IPS-18c (cell line): ENCODE results near the gene ACCS.

ENCODE experiments used
- H3K4me3 ChIP-seq: 2 replicates; pipeline ENCODE4 v1.7.0; 2013; ENCODE audit warnings: low read depth, mild to moderate bottlenecking, low read length, moderate library complexity; ENCODE audit not compliant: insufficient read depth
- H3K9me3 ChIP-seq: one replicate; pipeline ENCODE4 v1.6.1; 2013; ENCODE audit warnings: mild to moderate bottlenecking, low read length, moderate library complexity; ENCODE audit not compliant: control insufficient read depth, insufficient read depth

ACCS gene

DNA sequence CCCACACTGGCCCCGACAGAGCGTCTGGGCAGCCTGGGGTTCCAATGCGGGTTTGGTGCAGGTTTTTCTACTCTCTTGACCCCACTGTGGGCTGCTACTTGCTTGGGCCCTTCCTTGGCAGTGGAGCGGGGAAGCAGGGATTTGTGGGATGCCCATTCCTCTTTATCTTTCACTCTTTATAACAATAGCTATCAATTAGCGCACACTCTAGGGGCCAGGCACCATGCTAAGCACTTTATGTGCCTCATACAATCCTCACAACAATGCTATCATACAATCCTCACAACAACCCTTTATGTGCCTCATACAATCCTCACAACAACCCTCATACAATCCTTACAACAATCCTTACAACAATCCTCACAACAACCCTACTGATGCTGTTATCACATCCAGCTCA, 12.7 kb downstream of the ACCS start:
- H3K9me3 ChIP-seq, result no peaks in the 10 kb centered on the region
- H3K4me3 ChIP-seq, result no peak overlapping the region

GRCh38 chr11:44079376-44079775, 13.3 kb downstream of the ACCS start:
- H3K9me3 ChIP-seq, result no peaks in the 10 kb centered on the region
- H3K4me3 ChIP-seq, result no peak overlapping the region

DNA sequence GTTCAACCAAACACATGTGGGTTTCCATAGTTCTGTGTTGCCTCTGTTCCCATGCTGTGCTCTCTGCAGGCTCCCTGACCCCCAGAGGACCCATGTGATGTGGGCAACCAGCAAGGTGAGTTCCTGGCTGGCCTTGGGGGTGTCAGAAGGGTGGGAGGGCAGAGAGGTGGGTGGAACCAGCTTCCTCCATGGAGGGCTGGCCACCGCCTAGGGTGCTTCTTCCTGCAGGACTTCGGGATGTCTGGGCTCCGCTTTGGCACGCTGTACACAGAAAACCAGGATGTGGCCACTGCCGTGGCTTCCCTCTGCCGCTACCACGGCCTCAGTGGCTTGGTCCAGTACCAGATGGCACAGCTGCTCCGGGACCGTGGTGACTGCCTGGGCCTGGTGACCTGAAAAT, 14.9 kb downstream of the ACCS start:
- Histone ChIP-seq H3K9me3 (no peaks in the 10 kb centered on the region), H3K4me3 (no peak overlapping the region)

DNA sequence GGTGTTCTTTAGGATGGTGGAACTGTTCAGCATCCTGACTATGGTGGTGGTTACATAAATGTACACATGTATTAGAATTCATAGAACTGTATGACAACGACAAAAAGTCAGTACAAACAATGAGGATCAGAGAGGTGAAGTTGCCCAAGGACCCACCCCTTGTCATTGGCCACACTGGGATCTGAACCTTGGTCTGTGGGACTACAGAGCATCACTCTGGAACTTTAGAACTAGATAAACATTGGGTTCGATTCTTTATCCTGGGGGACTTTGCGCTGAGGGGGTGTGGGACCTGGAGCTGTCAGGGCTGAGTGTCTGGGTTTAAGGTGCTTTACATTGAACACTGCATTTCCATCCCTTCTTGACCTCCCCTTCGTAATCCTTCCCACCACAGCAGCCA, 16.6 kb downstream of the ACCS start:
- Histone ChIP-seq H3K4me3 (no peak overlapping the region), H3K9me3 (peaks cover 2% of the 10 kb centered on the region)

DNA sequence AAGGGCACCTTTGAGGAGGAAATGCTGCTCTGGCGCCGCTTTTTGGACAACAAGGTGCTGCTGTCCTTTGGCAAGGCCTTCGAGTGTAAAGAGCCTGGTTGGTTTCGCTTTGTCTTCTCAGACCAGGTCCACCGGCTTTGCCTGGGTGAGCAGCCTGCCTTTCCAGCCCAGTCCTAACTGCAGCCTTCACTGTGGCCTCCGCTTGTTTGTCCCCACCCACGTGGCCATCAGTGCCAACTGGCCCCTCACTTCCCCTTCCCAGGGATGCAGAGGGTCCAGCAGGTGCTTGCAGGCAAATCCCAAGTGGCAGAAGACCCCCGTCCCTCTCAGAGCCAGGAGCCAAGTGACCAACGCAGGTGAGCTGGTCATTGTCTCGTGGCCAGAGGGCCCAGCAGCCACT, 17.4 kb downstream of the ACCS start:
- Histone ChIP-seq H3K4me3 (no peak overlapping the region), H3K9me3 (peaks cover 2% of the 10 kb centered on the region)

GRCh38 chr11:44083906-44084305, 17.8 kb downstream of the ACCS start:
- Histone ChIP-seq H3K4me3 (no peak overlapping the region), H3K9me3 (peaks cover 2% of the 10 kb centered on the region)

- Histone ChIP-seq H3K4me3 (no peak overlapping the region), H3K9me3 (peaks cover 6% of the 10 kb centered on the region)
These were observed 19.3 kb downstream of the ACCS start for GRCh38 chr11:44085330-44085729.

GRCh38 chr11:44088377-44088776, 22.3 kb downstream of the ACCS start:
- H3K9me3 ChIP-seq, result peaks cover 6% of the 10 kb centered on the region
- H3K4me3 ChIP-seq, result no peak overlapping the region

DNA sequence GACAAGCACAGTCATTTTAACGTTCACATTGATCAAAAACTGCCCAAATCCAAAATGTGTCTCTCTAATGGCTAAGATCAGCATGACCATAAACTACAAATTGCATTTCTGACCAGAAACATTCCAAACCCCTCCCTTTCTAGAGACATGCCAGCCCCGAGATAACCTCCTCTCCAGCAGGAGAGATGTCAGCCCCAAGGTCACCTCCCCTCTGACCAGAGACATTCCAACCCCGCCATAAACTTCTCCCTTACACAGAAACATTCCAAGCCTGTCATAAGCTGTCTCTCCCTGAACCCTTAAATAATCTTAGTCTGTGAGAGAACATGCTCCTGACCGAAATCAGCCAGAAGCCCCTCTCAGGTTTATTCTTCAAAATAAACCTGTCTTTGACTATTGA, 22.8 kb downstream of the ACCS start:
- H3K4me3 ChIP-seq, result no peak overlapping the region

GRCh38 chr11:44090539-44090938, 24.5 kb downstream of the ACCS start:
- Histone ChIP-seq H3K4me3 (no peak overlapping the region), H3K9me3 (peaks cover 6% of the 10 kb centered on the region)

More for the DNA sequence above, 22.8 kb downstream of the ACCS start:
- H3K9me3 ChIP-seq, result peaks cover 6% of the 10 kb centered on the region

GRCh38 chr11:44094260-44094868, 28.3 kb downstream of the ACCS start:
- H3K9me3 ChIP-seq, result peaks cover 2% of the 10 kb centered on the region
- H3K4me3 ChIP-seq, result no peak overlapping the region

DNA sequence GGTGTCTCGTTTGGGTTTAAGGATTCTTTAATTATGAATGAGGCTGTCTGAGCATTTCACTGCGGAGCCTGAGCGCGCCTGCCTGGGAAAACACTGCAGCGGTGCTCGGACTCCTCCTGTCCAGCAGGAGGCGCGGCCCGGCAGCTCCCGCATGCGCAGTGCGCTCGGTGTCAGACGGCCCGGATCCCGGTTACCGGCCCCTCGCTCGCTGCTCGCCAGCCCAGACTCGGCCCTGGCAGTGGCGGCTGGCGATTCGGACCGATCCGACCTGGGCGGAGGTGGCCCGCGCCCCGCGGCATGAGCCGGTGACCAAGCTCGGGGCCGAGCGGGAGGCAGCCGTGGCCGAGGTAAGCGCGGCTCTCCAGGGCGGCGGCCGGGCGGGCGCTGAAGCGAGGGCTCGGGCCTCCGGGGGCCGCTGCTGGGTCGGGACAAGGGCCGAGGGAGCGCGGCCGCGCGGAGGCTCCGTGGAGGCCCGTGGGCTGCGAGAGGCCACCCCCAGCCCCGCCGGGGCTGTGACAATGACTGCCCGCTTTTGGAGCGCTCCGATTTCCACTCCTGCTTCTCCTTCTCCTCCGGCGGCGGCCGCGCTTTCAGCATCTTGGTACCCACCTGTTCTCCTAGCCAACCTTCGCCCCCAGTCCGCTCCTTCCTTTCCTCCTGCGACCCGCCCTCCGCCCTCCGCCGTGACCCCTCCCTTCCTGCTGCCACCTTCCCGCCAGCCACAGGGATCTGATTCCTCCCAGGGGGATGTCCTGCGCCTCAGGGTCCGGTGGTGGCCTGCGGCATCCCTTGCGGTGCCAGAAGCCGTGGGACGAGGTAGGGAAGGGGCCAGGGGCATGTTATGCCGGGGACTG, 29.7 kb downstream of the ACCS start, which contains the start of gene EXT2:
Gene EXT2, plus strand, starts transcription at position 173 of the 854 bp plus-strand sequence. CDS start 12,035 bp downstream, outside the sequence.
- no peaks in the 10 kb centered on the region for H3K9me3 ChIP-seq
- H3K4me3 ChIP-seq, result peak within 1 kb of the TSS; percentile 88

DNA sequence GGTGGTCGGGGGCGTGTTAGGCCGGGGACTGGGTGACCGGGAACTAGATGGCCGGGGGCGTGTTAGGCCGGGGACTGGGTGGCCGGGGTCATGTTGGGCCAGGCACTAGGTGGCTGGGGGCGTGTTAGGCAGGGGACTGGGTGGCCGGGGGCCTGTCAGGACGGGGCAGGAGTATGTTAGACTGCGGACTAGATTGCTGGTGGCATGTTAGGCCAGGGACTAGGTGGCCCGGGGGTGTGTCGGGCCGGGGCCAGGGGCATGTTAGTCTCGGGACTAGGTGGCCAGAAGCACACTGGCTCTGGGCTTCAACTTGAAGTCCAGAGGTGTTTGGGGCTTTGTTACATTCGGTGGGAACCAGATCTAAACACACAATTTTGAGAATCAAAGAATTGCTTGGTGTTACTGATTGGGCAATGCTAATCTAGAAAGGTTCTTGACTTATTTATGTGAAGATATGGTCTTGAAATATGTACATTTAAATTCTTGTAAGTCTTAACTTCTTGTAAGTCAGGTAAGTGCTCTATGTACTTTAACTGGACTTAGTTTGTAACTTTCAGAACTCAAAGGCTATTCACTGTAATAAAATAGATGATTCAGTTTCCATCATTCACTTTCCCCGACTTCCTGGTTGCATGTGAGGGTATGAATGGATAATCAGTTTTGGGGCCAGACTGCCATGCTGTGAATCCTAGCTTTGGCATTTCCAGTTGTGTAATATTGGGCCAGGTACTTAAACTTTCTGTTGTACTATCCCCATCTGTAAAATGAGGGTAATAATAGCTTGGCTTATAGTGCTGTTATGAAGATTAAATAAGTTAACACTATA, 30.5 kb downstream of the ACCS start:
- H3K9me3 ChIP-seq, result no peaks in the 10 kb centered on the region

DNA sequence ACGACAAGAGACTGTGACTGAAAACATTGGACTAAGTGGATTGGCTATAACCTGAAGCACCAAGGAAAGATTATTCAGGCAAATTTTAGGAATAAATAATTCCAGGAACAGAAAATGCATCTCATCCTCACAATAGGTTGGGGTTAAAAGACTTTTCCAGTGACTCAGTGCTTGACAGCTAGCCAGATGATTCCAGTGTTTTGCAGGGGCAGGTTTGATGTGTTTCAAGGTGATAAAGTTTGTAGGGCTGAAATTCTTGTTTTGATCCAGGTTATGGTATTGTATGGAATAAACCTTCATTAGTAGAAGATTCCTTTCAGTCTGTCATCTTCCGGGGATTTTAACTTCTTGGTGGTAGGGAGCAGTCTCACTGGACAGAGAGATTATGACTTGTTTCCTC, 31.8 kb downstream of the ACCS start:
- no peaks in the 10 kb centered on the region for H3K9me3 ChIP-seq
- H3K4me3 ChIP-seq, result no peak overlapping the region

More for the DNA sequence above, 30.5 kb downstream of the ACCS start:
- peak overlapping the region; percentile 88 for H3K4me3 ChIP-seq

GRCh38 chr11:44101098-44101497, 35.0 kb downstream of the ACCS start:
- no peak overlapping the region for H3K4me3 ChIP-seq
- no peaks in the 10 kb centered on the region for H3K9me3 ChIP-seq

GRCh38 chr11:44104481-44105294, 38.6 kb downstream of the ACCS start:
- H3K4me3 ChIP-seq, result no peak overlapping the region
- no peaks in the 10 kb centered on the region for H3K9me3 ChIP-seq

GRCh38 chr11:44108260-44108659, 42.2 kb downstream of the ACCS start:
- no peak overlapping the region for H3K4me3 ChIP-seq
- no peaks in the 10 kb centered on the region for H3K9me3 ChIP-seq
